Stimulated activated CD4-positive, alpha-beta T cell treated with anti-CD3 and anti-CD28 coated beads, Interleukin-4, amount 100 ng/mL, for 4 hours (primary cell): ENCODE data around the gene HIP1.
"Not testable (repeated sequence)": the region's sequence is repeated elsewhere in the genome, so short reads cannot be mapped to it uniquely, and the experiment has no call there.

ENCODE experiments used
- DNase-seq, 2 experiments: peaks; one replicate each; pipeline ENCODE4 v3.0.0-alpha.2; 2020

Gene HIP1

DNA sequence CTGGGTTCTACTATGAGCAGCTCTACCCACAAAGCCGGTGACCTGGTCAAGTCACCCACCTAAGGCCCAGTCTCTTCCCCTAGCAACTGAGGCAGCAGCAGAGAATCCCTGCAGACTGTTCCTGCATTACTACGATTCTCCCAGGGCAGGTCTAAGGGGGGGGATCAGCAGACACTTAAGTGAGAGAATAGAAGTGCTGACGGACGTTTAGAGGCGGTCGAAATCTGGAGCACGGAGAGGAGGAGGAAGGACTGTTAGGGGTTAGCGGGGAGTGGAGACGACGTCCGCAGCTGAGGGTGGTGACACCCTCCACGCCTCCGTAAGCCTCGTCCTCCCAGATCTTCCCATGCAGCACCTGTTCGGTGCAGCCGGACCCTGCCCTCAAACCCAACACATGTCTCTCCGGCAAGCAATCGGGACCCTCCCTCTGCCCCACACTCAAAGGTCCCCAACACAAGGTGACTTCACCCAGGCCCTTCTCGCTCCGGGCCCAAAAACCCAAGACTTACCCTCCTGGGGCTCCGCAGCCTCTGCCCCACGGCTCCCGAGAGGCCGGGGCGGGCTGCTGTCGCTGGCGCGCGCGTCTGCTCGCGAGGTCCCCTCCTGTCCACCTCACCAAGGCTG lies 253.3 kb downstream of the HIP1 start:
- DNase-seq = not testable (repeated sequence)
